Hypothalamus (tissue), 51 donors: Measurements from ENCODE around the gene PBX1.

Source experiments
- DNase-seq, 51 donors: peaks; one replicate each; lab custom pipeline; 2025; lab: John Stamatoyannopoulos, UW

The PBX1 gene

DNA sequence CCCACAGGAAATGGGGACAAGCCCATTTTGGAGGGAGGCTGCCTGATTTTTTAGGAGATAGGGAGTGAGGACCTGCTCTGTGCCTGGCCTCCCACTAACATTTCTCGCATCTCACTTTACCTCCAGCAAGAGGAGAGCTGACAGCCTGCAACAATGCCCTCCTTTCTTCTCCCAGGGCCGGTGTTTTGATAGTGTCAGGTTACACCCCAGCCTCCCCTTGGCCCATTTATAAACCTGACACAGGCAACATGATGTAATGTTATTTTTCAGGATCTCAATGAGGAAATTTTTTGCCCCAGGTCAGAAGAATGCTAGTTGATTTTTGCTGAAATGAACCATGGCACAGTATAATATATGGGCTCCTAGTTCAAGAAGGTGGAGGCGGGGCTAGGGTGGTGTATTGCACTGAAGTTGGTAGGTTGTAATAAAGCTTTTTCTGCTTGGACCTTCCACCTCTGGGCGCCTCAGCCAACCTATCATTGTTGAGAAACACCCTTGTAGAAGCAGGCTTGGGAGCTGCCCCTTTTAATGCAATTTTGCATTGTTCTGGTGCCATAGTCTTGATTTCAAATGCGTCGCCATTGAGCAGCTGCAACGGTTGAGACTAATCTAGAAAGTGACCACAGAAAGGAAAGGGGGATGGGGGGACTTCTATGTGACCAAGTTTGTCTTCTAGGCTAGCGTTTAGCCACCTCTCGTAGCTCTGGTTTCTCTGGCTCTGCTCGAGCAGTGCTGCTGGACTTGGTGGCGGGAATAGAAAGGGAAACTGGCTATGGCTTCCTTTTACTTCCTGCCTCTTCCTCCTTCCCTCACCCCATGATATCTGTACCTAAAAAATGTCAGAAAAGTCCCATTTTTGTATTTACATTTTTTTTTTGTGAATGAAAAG lies 53.0 kb downstream of the PBX1 start:
- no peak for DNase-seq

DNA sequence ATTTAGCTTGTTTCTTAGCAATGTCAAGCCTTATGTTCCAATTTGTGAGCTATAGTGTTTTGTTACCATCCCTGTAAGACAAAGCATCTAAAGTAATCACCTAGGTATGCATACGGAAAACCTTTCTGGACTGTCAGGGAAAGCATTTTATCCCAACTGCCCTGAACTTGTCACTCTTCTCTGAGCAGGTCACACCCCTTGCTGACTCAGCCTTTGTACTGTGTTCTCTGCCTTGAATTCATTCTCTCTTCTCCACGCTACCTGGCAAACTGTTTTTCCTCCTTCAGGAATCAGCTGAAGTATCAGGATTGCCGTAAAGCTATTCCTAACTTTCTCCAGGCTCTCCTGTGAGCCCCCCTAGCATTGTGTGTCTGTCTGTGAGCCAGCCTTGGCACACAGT lies 54.2 kb downstream of the PBX1 start:
- DNase-seq = no peak

DNA sequence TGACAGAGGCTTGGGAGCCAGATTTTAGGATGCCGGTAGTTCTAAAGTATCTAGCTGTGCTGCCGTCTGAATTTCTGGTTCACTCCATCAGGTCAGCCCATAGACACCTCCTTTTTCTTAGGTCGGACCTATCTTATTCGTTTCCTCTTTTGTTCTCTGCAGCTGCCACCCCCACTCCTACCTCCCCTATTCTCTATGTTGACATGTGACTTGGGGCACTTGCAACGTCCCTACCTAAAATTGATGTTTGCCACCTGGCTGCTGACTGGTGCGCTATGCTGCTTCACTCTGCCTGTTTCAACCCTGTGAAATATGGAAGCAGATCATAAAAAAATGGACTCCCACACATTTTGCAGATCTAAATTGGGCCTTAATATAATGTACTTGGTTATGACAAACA lies 55.3 kb downstream of the PBX1 start:
- DNase-seq = no peak

DNA sequence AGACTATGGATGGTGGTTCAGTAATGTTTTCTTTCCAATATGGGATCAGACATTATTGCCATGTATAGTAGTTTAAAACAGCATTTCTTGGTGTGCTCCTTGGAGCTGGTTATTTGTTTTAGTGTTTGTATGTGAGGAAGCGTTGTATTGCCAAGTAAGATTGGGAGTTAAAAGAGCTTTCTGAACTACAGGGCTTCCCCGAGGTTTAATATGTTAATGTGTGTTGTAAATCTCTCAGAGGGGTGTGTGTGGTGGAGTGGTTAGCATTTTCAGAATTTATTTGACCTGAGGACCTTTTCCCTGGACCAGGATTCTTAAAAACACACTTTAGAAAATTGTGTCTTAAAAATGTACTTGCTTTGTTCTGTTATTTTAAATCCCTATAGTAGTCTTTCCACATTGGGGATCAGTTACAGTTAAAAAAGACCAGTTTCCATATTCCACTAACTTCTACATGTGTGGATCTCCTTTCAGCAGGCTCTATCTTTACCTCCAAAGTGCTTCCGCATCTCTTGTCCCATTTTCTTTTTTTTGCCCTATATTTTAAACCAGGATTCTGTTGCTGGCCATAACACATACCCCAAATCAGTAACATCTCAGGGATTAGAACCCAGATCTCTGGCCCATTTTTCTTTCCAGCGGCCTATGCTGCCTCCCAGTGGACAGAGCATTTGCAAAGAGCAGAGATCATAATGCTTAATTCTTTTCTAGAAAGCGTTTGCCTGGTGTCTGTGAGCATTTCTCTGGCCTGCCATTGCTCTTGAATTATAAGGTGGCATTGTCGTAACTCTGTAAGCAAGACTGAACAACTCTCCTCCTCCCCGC lies 58.6 kb downstream of the PBX1 start:
- DNase-seq = peak in 10 of 51 donors; percentile 8 to 40 (median 13)

DNA sequence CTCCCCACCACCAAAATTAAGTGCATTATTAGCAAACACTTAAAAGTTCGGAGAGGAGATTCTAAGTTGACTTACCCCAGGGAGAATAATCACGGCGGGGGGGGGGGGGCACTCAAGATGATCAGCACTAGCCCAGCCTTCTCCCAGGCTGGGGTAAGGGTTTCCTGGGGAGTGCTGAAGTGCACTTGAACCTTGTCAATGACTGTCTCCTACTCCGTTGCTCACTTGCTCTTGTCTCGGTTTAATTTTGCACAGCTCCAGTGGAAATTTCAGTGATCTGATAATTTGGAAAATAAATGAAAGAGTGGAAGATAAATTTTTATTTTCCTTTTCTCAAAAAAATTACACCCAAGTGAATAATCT lies 59.2 kb downstream of the PBX1 start:
- no peak for DNase-seq

DNA sequence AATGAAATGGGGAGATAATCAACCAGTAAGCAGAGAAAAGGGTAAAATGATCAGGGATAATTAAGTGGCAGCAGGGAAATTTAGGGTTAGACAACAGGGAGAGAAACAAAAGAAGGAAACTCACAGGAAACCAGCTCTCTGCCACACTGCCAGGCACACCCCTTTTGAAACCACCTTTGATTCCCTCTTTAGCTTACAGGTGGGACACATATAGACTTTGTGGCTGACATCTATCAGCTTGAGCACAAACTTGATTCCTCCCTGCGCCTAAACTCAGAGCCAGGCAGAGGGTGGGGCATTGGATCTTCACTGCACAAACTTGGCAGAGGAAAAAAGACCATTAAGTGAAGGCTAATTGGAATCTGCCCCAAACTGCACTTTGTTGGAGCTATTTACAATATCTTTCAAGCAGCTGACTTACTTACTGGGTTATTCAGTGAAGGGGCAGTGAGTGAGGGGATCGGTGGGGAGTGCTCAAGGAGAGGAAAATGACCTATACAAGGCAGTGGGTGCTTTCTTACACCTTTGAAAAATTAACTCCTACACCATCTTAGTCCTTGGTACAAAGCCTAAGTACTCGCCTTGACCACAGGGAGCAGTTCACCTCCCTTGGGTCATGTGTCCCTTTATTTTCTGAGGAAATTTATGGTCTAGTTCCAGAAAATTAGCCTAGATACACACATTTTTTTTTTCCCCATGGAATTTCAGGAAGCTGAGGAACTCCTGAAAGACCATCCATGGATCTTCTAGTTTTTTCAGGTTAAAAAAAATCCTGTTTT lies 60.2 kb downstream of the PBX1 start:
- DNase-seq = no peak

DNA sequence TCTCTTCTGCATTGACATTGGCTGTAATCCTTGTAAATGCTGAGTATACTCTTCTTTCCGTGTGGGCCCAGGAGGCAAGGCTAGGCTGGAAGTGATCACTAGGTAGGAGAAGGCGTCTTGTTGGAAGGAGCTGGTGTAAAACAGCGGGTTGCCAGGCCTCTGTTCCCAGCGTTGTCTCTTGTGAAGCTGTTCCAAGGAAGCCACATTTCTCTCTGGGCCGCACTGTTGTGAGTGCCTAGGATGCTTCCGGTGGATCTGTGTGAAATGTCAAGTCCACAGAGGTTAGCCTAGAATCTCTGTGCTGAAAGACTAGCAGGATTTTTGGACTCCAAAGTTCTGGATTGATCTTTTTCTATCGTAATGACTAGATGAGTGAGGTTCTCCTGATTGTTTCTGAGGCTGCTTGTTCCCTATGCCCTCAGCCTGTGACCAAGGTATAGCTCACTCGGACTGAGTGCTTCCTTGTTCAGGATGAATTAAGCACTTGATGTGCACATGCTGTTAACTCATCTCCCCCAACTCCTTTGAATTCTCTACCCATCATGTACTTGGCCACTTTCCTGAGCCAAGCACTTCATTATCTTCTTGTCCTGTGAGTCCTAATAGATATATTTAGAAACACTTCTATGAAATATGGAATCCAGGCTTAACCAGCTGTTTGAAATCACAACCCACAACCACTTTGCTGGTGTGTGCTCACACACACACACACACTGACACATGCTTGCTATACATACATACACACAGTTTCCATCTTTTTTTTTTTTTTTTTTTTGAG lies 63.3 kb downstream of the PBX1 start:
- no peak for DNase-seq

DNA sequence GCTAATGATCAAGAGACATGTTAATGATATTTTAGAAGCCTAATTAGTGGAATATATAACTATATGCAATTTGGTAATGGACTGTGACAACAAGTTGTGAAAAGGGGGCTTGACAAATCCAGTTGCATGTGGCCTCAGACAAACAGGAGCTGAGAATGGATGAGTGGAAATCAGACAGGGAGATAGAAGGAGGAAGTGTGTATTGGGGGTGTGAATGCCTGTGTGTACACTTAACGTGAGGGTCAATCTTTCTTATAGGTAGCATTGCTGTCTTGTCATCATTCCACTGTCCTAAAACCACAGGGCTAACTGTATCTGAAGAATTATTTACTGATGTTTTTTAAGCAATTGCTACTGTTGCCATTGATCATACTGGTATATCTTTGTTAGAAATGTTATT lies 64.8 kb downstream of the PBX1 start:
- DNase-seq = no peak

DNA sequence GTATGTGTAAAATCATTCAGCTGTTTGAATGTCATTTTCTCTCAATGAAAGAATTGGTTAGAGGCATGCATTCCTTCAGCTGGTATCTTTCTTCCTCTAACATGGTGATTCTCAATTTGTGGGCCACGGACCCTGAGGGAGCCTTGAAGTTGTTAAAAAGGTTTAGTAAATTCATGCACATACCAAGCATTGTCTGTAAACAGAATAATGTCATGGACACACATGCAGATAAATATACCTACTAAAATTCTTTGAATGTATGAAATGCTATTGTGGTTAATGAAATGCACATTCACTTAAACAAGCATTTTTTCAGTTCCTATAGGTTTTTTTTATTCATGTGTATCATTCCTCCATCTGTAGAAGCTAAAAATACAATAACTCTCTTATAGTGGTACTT lies 65.4 kb downstream of the PBX1 start:
- no peak for DNase-seq

DNA sequence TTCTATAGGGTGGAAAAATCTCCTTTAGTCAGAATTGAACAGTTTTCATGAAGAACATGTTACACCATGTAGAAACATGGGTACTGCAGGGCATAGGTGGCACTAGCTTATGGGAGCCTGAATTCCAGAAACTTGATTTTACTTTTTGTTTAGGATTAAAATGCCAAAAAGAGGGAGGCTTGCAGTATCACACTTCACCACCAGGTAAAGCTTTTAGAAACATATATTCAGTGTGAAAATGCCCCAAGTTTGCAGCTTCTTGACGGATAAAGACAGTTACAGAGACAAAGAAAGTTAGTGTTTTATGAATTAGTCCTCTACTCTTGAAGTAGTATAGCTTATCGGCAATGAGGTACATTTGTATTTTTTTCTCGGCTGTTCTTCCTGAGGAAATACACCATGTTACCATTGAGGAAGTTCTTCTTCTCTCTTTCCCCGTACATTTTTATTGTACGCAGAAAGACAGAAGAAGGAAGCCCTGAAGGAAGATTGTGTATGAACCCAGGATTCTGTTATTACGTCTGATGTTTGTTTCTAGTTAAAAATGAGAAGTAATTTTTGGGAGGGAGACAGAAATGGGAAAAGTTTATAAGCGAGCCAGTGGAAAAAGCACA lies 66.1 kb downstream of the PBX1 start:
- DNase-seq = peak in 1 of 51 donors; percentile 13

DNA sequence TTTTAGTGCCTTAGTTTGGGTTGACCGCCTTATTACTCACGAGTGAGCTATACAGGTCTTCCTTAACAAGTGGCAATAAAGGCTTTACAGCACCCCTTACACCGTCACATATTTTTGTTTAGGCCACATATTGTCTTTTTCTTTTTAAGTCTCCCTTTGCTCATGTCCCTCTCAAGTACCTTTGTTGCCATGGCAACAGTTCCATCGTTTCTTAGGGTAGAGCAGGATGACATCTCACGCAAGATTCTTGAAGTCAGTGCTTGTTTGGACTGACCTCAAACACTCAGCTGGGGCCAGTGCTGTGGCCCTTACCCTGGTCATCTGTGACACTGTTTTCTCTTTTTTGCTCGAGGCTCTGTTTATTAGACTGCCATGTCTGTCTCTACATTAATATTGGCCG lies 69.8 kb downstream of the PBX1 start:
- DNase-seq = no peak

DNA sequence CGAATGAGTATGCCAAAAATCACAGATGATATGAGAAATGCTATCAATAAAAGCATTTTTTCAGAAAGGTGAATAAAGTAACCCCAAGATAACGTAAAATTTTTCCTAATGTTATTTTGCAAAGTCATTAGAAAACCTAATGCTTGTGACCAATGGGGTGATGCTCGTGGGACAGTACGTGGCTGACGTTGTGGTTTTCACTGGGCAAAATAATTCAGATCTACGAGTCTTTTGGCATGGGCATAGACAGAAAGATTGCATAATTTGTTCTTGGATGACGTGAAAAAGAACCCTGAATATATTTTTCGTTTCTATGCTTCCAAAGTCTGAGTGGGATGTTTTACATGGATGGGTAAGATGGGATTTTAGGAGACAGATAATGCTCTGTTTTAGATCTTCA lies 71.0 kb downstream of the PBX1 start:
- DNase-seq = no peak

DNA sequence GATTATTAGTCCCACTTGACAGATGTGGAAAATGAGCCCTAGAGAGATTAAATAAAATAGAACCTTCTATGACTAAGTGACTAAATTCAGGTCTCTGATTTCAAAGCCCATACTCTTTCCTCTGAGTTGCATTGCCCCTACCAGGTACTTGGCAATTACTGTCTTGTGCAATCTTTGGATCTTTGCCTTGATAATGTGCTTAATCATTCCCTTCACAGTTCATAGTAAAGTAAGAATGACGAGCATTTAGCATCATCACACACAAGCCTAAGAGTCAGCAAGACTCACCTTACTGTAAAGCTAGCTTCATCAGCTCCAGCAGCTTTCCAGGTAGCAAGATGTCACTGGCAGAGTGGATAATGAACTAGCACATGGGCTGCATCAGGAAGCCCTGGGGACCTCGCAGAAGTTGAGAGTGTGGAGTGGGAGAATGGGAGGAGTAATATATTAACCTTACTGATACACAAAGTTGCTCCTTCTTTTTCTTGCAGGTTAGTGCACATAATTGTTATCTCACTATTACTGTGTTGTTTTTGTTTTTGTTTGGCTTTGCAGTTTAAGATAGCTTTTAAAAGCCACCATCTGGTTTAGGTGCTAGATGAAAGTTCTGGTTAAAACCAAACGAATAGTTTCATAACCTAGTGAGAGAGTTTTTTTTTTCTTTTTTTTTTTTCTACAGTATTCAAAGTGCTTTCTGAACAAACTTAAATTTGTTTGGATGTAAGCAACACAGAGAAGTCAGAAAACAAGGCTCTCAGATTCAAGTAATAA lies 71.8 kb downstream of the PBX1 start:
- no peak for DNase-seq

DNA sequence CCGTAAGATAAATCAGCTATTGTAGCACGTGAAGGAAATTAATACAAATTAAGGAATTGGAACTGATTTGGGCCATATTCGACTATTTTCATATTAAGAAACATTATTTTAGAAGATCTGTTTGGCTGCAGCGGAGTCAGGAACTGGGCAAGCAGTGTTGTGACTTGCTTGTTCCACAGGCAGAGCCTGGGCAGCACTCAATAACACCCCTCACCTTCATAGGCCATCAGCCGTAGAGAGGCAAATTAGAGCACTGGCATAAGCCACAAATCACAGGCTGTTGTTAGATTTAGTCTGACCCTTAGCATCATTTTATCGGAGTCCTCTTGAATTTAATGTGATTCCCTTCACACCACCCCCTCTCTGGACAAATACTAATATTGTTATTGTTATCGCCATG lies 72.8 kb downstream of the PBX1 start:
- no peak for DNase-seq

DNA sequence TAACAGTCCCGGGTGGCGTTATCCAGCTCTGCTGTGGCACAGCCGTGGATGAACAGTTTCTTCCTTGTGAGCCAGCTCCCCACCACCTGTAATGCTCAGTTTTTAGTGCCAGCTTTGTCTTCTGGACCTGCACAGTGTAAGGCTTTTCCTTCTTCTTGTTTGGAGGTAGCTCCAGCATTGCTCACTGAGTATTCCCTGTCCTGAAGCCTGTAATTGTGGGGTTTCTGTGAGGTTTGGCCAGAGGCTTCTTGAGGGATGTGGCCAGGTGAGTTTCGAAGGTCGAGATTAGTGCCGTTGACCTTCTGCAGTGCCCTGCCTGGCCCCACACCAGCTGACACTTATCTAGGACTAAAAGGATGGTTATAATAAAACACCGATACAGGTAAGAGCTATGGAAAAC lies 75.0 kb downstream of the PBX1 start:
- peak in 1 of 51 donors; percentile 23 for DNase-seq

DNA sequence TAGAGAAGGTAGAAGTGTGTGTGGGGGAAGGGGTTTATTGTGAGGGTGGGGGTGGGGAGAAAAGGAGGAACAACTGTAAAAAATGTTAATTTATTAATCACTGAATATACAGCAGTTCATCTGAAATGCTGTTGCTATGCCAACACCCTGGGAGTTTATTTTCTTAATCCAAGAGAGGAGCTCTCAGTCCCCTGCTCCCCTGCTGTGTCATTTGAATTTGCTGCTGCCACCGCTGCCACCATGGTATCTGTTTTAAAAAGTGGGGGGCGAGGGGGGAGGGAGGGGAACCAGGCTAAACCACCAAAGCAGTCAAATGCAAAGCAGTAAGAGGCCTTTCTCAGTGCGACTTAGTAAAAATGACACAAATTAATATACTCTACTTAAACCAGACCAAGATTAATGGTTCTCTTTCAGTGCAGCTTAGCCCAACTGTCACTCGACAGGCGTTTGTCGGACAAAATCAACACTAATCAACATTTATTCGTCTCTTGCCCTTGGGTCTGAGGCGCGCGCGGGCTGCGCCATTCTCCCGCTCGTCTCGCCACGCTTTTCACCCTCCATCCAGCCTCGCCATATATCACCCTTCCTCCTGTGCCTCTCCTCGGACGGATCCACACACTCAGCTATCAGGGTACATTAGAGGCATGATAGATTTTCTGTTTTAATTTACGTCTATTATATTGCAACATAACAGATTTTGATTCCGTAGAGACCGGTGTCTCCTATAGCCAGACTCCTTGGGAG lies 76.2 kb downstream of the PBX1 start:
- peak in 2 of 51 donors; percentile 33 to 71 for DNase-seq

DNA sequence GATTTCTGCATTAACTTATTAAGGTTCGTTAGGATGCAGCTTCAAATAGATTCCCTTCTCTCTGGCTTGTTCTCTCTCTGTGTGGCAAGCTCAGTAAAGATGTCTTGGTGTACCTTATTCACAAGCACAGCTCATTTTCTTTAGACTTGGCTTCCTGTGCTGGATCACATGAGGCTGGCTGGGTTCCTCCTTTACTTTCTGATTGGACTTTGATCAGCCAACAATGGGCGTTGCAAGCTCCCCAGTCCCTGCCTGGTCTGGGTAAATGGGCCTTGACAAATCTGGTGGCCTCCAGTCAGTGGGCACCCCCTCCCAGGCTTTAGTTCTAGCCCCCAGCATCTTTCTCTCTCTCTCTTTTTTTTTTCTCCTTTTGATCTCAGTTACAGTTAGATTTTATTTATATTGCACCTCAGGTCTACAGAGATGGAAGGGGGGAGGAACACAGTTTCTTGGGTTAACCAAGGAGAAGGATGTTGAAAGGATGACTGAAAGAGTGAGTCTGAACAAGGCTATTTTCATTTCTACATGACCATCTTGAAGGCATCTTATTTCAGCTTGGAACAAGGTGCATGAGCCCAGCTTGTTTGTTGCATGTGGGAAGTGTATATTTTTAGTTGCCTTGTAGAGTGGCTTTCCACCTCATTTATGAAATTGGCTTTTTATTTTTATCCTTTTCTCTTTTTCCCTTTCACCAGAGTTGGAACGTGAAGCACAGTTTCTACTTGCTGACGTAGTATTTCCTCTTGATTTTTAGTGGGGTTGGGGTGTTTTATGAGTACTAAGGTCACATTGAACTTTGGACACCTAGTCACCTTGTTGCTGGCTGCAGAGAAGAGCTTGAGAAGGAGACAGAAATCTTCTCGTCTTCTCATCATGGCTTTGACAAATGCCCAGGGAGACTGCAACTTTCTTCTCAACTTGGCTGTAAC lies 77.1 kb downstream of the PBX1 start:
- peak in 19 of 51 donors; percentile 11 to 74 (median 27) for DNase-seq
